Fibroblast of the aortic adventitia (primary cell): ENCODE data around the gene BORCS8. TPM values are rescaled to one million over a fixed set of nuclear protein-coding genes. Genes with fewer than 3 reads are reported as not detected.
A peak's percentile ranks its signal among the peaks of the same experiment; 100 is the strongest.

Source experiments
- DNase-seq: peaks from one replicate; pipeline ENCODE4 v3.0.0-alpha.2; 2010; ENCODE audit warnings: low read depth
- H3K4me3 ChIP-seq: 2 replicates; pipeline ENCODE4 v1.5.1; 2011; ENCODE audit warnings: low read depth, mild to moderate bottlenecking, control low read depth, low read length, moderate library complexity
- total RNA-seq: library from RNA; depleted of rRNA; stranded (reverse); fragments of >200 nt; gene quantifications from 2 replicates; pipeline ENCODE4 v1.2.3, GENCODE V29; 2012; ENCODE audit warnings: low replicate concordance
- TF ChIP-seq, protein P1 (sequence below): IDR thresholded peaks from 2 replicates; pipeline ENCODE4 v1.5.1; 2011; ENCODE audit warnings: mild to moderate bottlenecking, low read length, control low read depth, inconsistent platforms; ENCODE audit not compliant: insufficient read depth

Gene BORCS8
- total RNA-seq, 1 donor: 13.8 TPM

DNA sequence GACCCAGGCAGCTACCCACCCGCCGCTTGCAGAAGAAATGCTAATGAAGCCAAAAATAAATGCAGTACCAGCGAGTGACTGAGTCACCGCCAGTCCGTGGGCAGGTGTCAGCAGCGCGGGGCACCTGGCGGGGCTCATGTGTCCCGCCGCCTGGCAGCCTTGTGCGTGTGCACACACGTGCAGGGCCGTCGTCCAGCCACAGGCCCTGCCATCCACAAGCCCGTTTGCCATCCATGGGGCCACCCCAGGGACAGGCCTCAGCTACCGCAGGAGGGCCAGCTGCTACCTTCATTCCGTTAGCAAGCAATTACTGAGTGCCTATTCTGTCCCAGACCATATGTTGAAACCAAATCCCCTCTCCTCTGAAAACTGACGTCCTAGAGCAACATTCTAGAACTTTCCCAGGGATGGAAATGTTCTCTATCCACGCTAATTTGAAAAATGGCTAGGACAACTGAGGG, 40.3 kb upstream of the BORCS8 start:
- DNase-seq: no peak
- no peak overlapping the region for H3K4me3 ChIP-seq
- TF ChIP-seq, protein P1, sequence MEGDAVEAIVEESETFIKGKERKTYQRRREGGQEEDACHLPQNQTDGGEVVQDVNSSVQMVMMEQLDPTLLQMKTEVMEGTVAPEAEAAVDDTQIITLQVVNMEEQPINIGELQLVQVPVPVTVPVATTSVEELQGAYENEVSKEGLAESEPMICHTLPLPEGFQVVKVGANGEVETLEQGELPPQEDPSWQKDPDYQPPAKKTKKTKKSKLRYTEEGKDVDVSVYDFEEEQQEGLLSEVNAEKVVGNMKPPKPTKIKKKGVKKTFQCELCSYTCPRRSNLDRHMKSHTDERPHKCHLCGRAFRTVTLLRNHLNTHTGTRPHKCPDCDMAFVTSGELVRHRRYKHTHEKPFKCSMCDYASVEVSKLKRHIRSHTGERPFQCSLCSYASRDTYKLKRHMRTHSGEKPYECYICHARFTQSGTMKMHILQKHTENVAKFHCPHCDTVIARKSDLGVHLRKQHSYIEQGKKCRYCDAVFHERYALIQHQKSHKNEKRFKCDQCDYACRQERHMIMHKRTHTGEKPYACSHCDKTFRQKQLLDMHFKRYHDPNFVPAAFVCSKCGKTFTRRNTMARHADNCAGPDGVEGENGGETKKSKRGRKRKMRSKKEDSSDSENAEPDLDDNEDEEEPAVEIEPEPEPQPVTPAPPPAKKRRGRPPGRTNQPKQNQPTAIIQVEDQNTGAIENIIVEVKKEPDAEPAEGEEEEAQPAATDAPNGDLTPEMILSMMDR: no peak

DNA sequence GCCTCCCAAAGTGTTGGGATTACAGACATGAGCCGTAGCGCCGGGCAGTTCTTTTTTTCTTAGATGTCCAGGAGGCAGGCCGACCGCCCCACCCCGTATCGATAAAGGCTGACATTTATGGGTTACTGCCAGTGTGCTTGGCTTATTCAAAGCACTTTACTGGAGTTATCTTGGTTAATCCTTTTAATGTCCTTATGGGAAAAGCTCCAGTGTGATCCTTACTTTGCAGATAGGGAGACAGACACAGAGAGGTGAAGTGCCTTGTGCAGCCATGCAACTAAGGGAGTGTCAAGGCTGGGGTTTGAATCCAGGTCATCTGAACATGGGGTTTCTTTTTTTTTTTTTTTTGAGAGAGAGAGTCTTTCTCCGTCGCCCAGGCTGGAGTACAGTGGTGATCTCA, 39.0 kb upstream of the BORCS8 start:
- H3K4me3 ChIP-seq: no peak overlapping the region
- TF ChIP-seq, protein P1: no peak
- no peak for DNase-seq

DNA sequence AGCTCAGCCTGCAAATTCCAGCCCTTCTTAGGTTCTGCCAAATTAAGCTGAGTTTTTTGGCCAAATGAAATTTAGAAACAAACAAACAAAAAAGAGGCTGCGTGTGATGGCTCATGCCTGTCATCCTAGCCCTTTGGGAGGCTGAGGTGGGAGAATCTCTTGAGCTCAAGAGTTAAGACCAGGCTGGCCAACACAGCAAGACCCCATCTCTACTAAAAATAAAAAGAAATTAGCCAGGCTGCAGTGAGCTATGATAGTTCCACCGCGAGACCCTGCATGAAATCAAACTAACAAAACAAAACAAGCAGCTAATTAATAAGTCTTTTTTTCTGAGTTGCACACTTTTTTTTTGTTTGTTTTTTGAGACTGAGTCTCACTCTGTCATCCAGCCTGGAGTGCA, 37.7 kb upstream of the BORCS8 start:
- TF ChIP-seq, protein P1: no peak
- DNase-seq: no peak
- H3K4me3 ChIP-seq: no peak overlapping the region

DNA sequence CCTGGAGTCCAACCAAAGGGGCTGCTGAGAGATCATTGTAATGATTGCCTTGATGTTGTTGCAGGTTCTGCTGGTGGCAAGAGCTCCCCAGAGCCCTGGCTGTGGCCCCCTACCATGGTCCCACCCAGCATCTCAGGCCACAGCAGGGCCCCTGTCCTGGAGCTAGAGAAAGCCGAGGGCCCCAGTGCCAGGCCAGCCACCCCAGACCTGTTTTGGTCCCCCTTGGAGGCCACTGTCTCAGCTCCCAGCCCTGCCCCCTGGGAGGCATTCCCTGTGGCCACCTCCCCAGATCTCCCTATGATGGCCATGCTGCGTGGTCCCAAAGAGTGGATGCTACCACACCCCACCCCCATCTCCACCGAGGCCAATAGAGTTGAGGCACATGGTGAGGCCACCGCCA, 35.3 kb upstream of the BORCS8 start:
- DNase-seq: no peak
- no peak overlapping the region for H3K4me3 ChIP-seq
- TF ChIP-seq, protein P1: no peak

DNA sequence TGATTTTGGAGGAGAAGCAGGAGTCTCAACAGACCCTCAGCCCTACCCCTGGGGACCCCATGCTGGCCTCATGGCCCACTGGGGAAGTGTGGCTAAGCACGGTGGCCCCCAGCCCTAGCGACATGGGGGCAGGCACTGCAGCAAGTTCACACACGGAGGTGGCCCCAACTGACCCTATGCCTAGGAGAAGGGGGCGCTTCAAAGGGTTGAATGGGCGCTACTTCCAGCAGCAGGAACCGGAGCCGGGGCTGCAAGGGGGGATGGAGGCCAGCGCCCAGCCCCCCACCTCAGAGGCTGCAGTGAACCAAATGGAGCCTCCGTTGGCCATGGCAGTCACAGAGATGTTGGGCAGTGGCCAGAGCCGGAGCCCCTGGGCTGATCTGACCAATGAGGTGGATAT, 34.7 kb upstream of the BORCS8 start:
- TF ChIP-seq, protein P1: no peak
- DNase-seq: no peak
- no peak overlapping the region for H3K4me3 ChIP-seq

DNA sequence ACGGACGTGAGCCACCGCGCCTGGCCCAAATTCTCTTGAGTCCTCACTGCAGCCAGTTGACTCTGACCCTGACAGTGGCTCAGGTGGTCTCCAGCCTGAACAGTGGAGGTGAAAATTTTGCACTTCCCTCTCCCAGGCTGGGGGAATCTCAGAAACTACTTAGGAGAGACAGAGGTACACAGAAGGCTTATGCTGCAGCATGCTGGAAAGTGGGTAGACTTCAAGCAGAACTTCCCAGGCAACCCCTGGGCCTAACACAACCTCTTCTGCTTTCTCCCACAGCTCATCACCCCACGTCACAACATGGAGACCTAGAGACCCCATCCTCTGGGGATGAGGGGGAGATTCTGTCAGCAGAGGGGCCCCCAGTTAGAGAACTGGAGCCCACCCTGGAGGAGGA, 34.3 kb upstream of the BORCS8 start:
- no peak for DNase-seq
- H3K4me3 ChIP-seq: no peak overlapping the region
- TF ChIP-seq, protein P1: no peak

DNA sequence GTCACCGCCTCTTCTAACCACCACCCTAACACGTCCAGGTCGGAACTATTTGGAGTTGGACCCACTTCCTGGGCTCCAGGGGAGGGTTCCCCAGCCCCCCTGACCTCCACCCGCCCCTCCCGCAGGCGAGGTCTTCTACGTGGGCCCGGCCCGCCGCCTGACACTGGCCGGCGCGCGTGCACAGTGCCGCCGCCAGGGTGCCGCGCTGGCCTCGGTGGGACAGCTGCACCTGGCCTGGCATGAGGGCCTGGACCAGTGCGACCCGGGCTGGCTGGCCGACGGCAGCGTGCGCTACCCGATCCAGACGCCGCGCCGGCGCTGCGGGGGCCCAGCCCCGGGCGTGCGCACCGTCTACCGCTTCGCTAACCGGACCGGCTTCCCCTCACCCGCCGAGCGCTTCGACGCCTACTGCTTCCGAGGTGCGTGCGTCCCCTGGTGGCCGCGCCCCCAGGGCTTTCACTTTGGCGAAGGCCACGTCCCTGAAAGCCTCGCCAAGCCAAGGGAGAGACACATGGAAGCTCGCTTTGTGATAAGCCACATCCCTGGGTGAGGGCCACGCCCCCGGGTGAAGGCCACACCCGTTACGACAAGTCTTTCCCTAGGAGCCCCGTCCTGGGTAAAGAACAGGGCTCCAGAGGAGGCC, 33.0 kb upstream of the BORCS8 start:
- TF ChIP-seq, protein P1: peak; percentile 53
- DNase-seq: peak; percentile 46
- peak overlapping the region; percentile 13 for H3K4me3 ChIP-seq
